MM.1S (cell line): ENCODE measurements around the gene GFOD1.

ENCODE experiments used
- DNase-seq: peaks from one replicate; pipeline ENCODE4 v3.0.0-alpha.2; 2015
- H2AFZ ChIP-seq: fragments of 300-600 bp; sonication (generic); 2 replicates; pipeline ENCODE4 v1.6.0; 2016; ENCODE audit warnings: antibody characterized with exemption, low read length
- H3F3A ChIP-seq: fragments of 300-600 bp; sonication (generic); 2 replicates; pipeline ENCODE4 v1.6.1; 2016; ENCODE audit warnings: mild to moderate bottlenecking, antibody characterized with exemption, low read length, moderate library complexity, mixed read lengths; ENCODE audit not compliant: insufficient read depth
- H3K27ac ChIP-seq: fragments of 300-600 bp; sonication (generic); 2 replicates; pipeline ENCODE4 v1.5.1; 2016; ENCODE audit warnings: mild to moderate bottlenecking, low read length
- H3K27me3 ChIP-seq: fragments of 300-600 bp; sonication (generic); replicated peaks from 2 replicates; pipeline ENCODE4 v1.6.0; 2016; ENCODE audit warnings: low read length; ENCODE audit not compliant: insufficient read depth
- H3K36me3 ChIP-seq: fragments of 300-600 bp; sonication (generic); replicated peaks from 2 replicates; pipeline ENCODE4 v1.6.1; 2016; ENCODE audit warnings: mild to moderate bottlenecking, low read length, mixed read lengths; ENCODE audit not compliant: insufficient read depth
- H3K4me1 ChIP-seq: fragments of 300-600 bp; sonication (generic); 2 replicates; pipeline ENCODE4 v1.6.1; 2016; ENCODE audit warnings: low read length, mixed read lengths
- H3K4me2 ChIP-seq: fragments of 300-600 bp; sonication (generic); 2 replicates; pipeline ENCODE4 v1.6.0; 2016; ENCODE audit warnings: low read depth, low read length
- H3K4me3 ChIP-seq: fragments of 300-600 bp; sonication (generic); 2 replicates; pipeline ENCODE4 v1.5.1; 2016; ENCODE audit warnings: low read length, mixed read lengths
- H3K79me2 ChIP-seq: fragments of 300-600 bp; sonication (generic); 2 replicates; pipeline ENCODE4 v1.6.1; 2016; ENCODE audit warnings: mixed run types, low read length, mixed read lengths
- H3K9ac ChIP-seq: fragments of 300-600 bp; sonication (generic); 2 replicates; pipeline ENCODE4 v1.6.1; 2016; ENCODE audit warnings: low read length, mixed read lengths
- H3K9me2 ChIP-seq: fragments of 300-600 bp; sonication (generic); replicated peaks from 2 replicates; pipeline ENCODE4 v1.6.1; 2016; ENCODE audit warnings: mild to moderate bottlenecking, low read length, mixed read lengths; ENCODE audit not compliant: insufficient read depth
- H3K9me3 ChIP-seq: fragments of 300-600 bp; sonication (generic); replicated peaks from 2 replicates; pipeline ENCODE4 v1.6.1; 2016; ENCODE audit warnings: mild to moderate bottlenecking, low read length, mixed read lengths; ENCODE audit not compliant: insufficient read depth
- H4K20me1 ChIP-seq: fragments of 300-600 bp; sonication (generic); 2 replicates; pipeline ENCODE4 v1.6.1; 2016; ENCODE audit warnings: mild to moderate bottlenecking, low read length, moderate library complexity, mixed read lengths; ENCODE audit not compliant: insufficient read depth
- CTCF ChIP-seq: fragments of 300-600 bp; sonication (generic); IDR thresholded peaks from 2 replicates; pipeline ENCODE4 v1.5.1; 2016; ENCODE audit warnings: antibody characterized with exemption, low read length, mixed read lengths
- EZH2 ChIP-seq: fragments of 300-600 bp; sonication (generic); optimal IDR thresholded peaks from 2 replicates; pipeline ENCODE3; 2017; ENCODE audit warnings: low read depth, mild to moderate bottlenecking, antibody characterized with exemption, low read length, mixed read lengths
- EZH2phosphoT487 ChIP-seq: fragments of 300-600 bp; sonication (generic); IDR thresholded peaks from 2 replicates; pipeline ENCODE4 v1.6.1; 2018; ENCODE audit warnings: antibody characterized with exemption, low read length

GFOD1 gene

GRCh38 chr6:13491538-13491937 lies 4.1 kb upstream of the GFOD1 start:
- H3K9me3 ChIP-seq: no peaks in the 10 kb centered on the region
- H2AFZ ChIP-seq: no peak overlapping the region
- H3F3A ChIP-seq: peaks cover 4% of the 10 kb centered on the region
- no peak for DNase-seq
- no peak overlapping the region for H3K9ac ChIP-seq
- no peak overlapping the region for H3K27ac ChIP-seq
- no peak overlapping the region for H3K4me3 ChIP-seq
- H3K79me2 ChIP-seq: no peaks in the 10 kb centered on the region
- no peaks in the 10 kb centered on the region for H4K20me1 ChIP-seq
- no peaks in the 10 kb centered on the region for H3K36me3 ChIP-seq
- no peaks in the 10 kb centered on the region for H3K9me2 ChIP-seq
- peaks cover 9% of the 10 kb centered on the region for H3K4me1 ChIP-seq
- no peak overlapping the region for H3K4me2 ChIP-seq
- H3K27me3 ChIP-seq: no peaks in the 10 kb centered on the region
- no peak for TF ChIP-seq CTCF
- no peak for TF ChIP-seq EZH2
- TF ChIP-seq EZH2phosphoT487: no peak

- Histone ChIP-seq H3K27me3 (no peaks in the 10 kb centered on the region), H3K79me2 (no peaks in the 10 kb centered on the region), H4K20me1 (no peaks in the 10 kb centered on the region), H3K4me2 (no peak overlapping the region), H2AFZ (no peak overlapping the region), H3K9ac (no peak overlapping the region), H3K9me3 (no peaks in the 10 kb centered on the region), H3F3A (peaks cover 4% of the 10 kb centered on the region), H3K4me1 (peaks cover 6% of the 10 kb centered on the region), H3K4me3 (no peak overlapping the region), H3K9me2 (no peaks in the 10 kb centered on the region), H3K36me3 (no peaks in the 10 kb centered on the region), H3K27ac (no peak overlapping the region)
- no peak for TF ChIP-seq EZH2
- TF ChIP-seq CTCF: no peak
- no peak for TF ChIP-seq EZH2phosphoT487
- no peak for DNase-seq
Measured at GRCh38 chr6:13490402-13490801, 3.0 kb upstream of the GFOD1 start.

- H3K4me3 ChIP-seq: no peak overlapping the region
- H3K36me3 ChIP-seq: no peaks in the 10 kb centered on the region
- H3K4me2 ChIP-seq: no peak overlapping the region
- no peaks in the 10 kb centered on the region for H3K9me2 ChIP-seq
- H4K20me1 ChIP-seq: no peaks in the 10 kb centered on the region
- H3K9ac ChIP-seq: no peak overlapping the region
- H3K27me3 ChIP-seq: no peaks in the 10 kb centered on the region
- peaks cover 9% of the 10 kb centered on the region for H3K4me1 ChIP-seq
- H3K79me2 ChIP-seq: no peaks in the 10 kb centered on the region
- no peaks in the 10 kb centered on the region for H3K9me3 ChIP-seq
- H2AFZ ChIP-seq: no peak overlapping the region
- TF ChIP-seq EZH2phosphoT487 (no peak), CTCF (no peak), EZH2 (no peak)
- H3F3A ChIP-seq: peaks cover 4% of the 10 kb centered on the region
- no peak for DNase-seq
- H3K27ac ChIP-seq: no peak overlapping the region
Measured at GRCh38 chr6:13488896-13489237, 1.5 kb upstream of the GFOD1 start.
